ENCODE results near the gene GHR.

DNA sequence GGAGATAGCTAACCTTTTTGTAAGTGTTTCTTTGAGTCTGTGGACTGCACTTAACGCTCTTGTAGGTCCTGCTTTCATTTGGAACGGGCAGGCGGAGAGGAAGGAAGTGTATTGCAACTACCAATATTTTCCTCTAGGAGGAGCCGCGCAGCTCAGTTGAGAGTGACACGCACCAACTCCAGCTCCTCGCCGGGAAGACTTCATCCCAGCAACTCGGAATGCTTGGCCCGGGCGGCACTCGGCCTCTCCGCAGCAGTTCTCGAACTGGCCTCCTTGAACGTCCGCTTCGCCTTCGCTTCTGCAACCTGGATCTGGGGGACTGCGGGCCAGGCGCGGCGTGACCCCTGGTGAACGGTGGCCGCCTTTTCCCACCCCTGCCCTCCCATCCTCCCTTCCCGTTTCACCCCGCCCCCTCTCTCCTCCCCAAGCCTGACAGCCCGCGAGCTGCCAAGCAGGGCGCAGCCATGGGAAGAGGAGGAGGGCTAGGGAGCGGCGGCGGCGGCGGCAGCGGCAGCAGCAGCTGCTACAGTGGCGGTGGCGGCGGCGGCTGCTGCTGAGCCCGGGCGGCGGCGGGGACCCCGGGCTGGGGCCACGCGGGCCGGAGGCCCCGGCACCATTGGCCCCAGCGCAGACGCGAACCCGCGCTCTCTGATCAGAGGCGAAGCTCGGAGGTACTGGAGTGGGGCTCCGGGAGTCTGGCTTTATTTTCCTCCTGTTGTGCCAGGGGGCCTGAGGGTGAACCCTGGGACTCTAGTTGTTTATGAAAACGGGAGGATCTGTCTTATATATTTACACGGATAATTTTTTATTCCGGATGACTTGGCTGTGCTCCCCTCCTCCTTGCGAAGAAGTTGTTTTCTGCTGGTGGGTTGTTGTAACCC, at the start of gene GHR:
- TF ChIP-seq, protein P1, sequence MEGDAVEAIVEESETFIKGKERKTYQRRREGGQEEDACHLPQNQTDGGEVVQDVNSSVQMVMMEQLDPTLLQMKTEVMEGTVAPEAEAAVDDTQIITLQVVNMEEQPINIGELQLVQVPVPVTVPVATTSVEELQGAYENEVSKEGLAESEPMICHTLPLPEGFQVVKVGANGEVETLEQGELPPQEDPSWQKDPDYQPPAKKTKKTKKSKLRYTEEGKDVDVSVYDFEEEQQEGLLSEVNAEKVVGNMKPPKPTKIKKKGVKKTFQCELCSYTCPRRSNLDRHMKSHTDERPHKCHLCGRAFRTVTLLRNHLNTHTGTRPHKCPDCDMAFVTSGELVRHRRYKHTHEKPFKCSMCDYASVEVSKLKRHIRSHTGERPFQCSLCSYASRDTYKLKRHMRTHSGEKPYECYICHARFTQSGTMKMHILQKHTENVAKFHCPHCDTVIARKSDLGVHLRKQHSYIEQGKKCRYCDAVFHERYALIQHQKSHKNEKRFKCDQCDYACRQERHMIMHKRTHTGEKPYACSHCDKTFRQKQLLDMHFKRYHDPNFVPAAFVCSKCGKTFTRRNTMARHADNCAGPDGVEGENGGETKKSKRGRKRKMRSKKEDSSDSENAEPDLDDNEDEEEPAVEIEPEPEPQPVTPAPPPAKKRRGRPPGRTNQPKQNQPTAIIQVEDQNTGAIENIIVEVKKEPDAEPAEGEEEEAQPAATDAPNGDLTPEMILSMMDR (conservative IDR thresholded peaks at IDR 0.05; ENCODE audit: low read length) = no peak
- TF ChIP-seq EZH2phosphoT487 (IDR thresholded peaks at IDR 0.05; ENCODE audit: borderline replicate concordance, low read depth, low read length) = no peak
